Activated CD4-positive, alpha-beta T cell treated with anti-CD3 and anti-CD28 coated beads, Interleukin-10, Interleukin-2, amounts not matched to agents 100 ng/mL and 50 ng/mL, durations not matched to agents 16 hours and 8 hours (primary cell): Measurements from ENCODE around the gene LRTM2.

Experiments used
- DNase-seq: peaks from one replicate; pipeline ENCODE4 v3.0.0-alpha.2; 2020

LRTM2 gene

DNA sequence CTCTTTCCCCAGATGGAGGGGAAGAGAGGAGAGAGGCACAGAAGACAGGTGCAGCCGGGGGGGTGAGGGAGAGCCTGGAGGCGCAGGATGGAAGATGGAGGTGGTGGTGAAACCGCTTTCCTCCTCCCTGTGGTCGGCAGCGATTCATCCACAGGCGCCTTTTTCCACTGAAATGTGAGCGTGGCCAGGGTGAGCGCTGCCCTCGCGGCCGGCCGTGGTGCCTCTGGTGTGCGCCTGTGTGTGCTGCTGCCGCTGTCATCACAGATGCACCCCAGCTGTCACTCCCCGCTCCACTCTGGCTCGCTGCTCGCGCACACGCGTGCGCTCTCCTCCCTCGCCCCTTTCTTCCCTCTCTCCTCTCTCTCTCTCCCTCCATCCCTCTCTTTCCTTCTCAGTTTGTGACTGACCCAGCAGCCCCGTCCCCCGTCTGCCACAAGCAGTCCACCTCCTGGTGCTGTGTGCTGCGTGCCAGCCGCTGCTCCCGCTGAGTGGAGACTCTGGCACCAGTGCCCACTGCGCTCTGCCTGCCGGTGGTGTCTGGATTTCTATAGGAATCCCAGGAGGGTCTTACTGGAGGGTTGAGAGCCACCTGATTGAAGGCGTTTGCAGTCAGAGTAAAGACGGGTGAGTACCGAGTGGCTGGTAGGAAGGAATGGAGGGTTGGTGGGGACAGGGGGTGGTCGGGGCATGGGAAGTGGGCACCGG is at the start of gene LRTM2:
LRTM2 (plus strand) TSS at position 375 of the 705 bp plus-strand sequence. CDS start 7,584 bp downstream, outside the sequence.
- DNase-seq: no peak

DNA sequence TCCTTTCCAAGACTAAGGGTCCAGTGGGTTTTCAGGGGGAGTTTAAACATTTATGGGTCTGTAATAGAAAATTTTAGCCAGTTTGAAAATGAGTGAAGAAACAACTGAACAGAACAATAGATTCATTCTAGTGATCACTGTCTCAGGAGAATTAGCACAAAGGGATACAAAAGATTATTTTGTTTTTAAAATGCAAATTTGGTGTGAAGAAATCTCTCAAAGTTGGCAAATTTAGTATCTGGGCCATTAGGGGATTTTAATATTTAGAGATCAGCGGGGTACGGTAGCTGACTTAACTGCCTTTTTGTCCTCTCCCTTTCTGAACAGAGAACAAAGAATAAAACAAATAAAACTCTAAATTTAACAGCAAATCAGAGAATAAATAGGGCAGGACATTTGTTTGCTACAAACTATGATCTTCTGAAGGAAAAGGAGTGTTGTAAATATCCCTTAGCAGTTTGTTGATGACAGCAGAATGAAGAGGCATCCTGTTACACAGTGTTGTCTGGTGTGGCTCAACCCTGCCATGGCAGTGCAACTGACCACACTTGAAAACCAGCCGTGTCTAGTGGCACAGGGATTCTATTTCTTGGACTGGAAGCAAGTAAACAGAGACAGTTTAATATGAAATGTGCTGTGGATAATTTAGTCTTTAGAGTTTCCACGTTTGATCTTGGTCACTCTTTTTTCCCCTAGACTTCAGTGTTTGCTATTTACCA is 46.3 kb upstream of the LRTM2 start:
- no peak for DNase-seq

DNA sequence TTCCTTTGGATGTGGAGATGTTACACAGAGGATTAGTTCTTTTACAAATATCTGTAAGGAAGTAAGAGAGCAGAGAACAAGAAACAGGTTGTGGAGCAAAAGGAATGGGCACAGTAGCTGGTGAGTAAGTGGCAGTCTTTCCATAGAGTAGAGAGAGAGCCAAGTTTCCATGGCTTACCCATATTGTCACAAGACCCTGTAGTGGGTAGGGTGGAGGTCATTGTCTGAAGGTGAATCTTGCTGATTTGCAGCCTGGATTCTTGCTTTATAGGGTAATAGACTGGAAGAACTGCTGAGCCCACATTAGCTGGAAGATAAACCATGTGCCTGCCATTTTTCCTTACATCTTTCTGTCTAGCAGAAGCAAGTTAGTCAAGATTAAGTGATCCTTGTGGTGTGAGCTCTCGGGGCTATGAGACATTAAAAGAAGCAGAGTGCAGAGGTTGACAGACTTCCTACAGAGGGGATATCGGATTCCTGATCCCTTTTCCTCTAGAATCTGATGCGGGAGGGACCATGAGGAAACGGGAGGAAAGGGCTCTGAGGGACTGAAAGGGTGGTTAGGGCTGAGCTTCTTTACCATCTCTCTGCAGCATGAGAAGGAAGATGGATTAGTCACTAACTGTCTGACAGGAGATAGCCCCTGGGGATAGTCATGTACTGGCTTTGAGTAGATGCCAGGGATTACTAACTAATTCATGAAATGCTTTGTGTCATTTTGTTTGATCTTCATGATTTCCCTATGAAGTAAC is 44.0 kb upstream of the LRTM2 start:
- no peak for DNase-seq

DNA sequence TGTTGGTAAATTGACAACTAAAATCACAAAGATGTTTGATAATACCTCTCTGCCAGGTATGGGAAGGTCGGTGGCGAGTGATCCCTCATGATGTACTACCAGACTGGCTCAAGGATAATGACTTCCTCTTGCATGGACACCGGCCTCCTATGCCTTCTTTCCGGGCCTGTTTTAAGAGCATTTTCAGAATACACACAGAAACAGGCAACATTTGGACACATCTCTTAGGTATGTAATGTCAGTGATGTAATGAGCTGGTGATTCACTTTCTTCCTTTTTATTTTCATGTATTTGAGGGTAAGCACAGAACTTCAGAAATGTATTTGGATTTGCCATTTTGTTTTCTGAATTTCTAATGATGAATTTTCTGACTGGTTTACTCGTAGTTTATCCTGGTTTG is 42.6 kb upstream of the LRTM2 start:
- DNase-seq: no peak

DNA sequence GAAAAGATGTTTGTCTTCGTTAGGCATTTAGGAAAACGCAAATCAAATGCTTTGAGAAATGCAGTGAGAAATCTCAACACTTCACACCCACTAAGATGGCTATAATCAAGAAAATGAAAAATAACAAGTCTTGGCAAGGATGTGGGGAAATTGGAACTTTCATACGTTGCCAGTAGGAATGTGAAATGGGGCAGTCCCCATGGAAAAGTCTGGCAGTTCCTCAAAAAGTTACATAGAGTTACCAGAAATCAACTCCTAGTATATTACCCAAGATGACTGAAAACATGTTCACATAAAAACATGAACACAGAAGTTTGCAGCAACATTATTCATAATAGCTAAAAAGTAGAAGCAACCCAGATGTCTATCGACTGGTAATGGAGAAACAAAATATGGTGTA is 41.5 kb upstream of the LRTM2 start:
- no peak for DNase-seq

DNA sequence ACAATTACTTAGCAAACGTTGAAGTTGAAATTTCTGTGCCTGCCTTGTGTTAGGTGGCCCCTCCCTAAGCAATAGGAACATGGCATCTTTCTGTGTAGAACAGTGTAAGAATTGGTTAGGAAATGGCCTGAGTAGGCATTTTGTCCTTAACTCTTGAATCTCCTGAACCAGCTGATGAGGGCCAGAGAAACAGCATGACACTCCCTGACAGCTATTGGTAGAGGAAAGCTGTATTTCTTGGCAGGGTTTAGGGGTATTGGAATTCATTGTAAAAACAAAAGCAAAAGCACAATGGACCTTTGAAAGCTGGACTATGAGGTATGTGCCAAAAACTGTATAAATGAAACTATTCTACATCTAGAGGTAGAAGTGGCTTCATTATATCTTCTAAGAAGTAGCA is 40.6 kb upstream of the LRTM2 start:
- DNase-seq: no peak

DNA sequence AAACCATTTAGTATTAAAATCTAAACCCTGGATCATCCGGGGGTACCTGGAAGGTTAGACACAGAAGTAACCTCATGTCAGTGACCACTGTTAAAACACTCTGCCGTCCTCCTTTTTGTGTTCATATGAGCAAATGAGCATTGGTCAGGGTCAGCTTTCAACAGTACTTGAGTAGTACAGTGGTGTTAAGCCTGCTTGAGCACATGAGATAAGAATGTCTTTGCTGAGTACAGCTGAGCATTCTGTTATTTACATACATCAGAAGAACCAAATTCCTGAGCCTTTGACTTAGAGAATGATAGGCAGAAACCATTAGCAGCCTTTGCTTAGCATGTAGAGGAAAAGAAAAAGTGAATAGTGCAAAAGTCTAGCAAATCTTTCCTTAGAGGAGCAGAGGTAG is 38.6 kb upstream of the LRTM2 start:
- no peak for DNase-seq

DNA sequence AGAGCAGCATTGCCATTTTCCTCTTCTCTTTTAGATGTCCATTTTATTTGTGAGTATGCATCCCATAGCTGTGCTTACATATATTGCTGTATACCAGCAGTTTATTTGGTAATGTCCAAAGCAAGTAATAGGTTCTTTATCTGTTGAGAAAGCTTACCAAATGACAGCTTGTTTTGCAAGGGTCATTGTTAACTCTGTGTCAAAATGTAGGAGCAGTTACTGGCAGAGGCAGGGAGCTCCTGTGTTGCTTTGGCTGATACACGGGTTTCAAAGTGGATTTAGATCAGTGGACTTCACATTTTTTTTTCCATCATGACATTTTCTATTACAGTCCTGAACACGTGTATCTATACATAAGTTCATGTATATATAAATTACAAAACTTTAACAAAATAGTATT is 38.1 kb upstream of the LRTM2 start:
- DNase-seq: no peak

DNA sequence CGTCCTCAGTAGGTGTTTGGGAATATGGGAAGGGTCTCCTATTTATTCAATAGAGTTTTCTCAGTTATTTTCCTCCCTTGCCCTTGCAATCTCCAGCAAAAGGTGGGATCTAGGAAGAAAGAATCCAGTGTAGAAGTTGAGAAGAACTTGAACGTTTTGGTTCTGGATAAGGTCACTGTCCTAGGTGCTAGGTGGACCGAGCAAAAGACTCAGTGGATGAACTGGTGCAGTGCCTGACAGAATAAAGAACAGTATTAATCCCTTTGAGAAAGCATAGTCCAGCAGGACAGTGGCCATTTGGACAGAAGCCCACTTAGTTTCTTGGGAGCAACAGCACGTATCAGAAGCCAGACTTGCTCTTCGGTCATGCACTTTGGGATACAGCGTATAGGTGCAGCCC is 32.7 kb upstream of the LRTM2 start:
- no peak for DNase-seq

DNA sequence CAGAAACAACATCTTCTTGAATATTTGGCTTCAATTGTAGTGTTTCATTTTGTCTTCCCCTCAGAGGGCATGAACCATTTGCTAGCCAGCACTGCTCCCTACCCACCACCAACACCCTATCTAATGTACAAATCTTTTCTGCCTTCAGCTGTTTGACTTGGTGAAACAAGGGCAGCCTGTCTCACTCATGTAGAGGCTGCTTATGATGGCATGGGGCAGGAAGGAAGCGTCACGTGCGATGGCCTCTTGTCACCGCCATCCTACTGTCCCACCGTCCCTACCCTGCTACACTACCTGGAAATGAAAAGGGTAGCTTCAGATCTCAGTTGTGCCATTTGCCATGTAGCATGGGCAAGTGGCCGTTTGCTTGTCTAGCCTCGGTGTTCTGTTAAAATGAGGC is 29.9 kb upstream of the LRTM2 start:
- no peak for DNase-seq

DNA sequence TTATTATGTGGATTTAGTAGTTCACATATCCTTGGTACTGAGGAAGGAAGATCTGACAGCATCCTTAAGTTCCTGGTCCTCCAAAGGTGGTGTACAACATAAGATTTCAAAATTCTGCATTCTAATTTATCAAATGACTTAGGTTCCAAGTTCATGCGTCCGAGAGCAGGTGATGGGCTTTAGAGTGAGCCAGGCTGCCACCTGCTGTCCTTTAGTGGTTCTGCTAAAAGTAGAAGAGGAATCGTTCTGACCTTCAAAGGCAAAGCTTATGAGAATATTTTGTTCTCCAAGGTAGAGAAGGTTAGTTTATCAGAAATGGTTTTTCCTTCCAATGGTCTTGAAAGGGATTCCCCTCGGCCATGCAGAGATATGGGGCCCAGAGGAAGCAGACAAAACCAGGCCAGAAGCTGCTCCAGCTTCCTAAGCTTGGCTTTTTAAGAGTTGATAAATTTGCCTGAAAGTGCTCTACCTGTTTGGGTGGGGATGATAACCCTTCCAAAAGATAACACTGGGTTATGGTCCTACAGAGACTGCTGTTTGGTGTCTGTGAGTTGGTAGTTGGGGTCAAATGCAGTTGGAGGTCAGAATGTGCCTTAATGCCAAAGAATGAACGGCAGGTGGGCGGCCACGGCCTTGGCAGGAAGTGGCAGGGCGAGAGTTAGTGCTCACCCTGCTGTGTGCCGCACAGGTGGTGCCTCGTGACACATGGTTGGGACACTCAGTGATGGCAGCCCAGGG is 29.1 kb upstream of the LRTM2 start:
- DNase-seq: peak; percentile 68

DNA sequence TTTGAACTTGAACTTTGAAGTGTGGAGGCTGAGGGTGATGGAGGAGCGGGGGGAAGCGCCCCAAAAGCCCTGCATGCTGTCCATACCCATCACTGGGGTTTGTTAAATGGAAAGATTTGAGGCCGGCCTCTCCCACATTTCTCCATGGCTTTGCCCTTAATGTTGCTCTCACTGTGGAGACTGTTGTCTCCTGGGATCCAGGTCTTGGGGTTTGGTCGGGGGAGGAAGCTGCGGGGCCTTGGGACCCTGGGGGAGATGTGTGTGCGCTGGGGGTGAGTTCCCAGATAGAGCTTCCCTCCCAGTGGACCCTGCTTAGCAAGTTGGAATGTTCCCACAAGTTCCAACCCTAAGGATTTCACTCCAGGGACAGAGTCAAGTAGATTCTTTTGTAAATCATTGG is 28.0 kb upstream of the LRTM2 start:
- DNase-seq: no peak

DNA sequence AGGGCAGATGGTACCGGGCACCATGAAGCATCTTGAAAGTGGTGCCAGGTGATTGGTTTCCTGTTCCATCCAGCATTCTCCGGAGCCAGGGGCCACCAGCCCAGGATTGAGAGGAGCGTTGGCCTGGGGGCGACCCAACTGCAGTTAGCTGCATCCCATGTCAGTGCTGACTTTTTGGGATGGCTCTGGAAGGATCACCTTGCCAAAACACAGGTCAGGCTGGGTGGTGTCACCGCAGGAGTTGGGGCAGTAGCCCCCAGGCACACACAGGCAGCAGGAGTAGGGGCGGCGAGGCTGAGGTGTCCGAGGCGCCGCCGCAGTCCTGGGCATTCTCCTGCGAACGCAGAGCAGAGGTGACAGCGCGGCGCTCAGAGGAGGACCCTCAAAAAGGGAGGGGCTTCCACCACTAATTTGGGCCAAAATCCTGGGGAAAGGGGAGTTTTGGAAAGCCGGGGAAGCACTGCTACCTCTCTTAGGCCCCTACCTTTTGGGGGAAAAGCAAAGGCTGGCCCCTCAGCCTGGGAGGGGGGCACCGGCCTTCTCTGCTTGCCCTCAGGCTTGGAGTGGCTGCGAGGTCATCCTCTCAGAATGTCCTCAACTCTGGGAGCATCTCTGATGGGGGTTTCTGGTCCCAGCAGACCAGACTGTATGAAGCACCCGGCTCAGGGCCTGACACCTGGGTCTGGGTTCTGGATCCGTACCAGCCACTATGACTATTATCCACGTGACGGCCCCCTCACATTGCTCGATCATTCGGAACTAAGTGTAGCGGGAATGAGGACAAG is 26.7 kb upstream of the LRTM2 start:
- DNase-seq: no peak

DNA sequence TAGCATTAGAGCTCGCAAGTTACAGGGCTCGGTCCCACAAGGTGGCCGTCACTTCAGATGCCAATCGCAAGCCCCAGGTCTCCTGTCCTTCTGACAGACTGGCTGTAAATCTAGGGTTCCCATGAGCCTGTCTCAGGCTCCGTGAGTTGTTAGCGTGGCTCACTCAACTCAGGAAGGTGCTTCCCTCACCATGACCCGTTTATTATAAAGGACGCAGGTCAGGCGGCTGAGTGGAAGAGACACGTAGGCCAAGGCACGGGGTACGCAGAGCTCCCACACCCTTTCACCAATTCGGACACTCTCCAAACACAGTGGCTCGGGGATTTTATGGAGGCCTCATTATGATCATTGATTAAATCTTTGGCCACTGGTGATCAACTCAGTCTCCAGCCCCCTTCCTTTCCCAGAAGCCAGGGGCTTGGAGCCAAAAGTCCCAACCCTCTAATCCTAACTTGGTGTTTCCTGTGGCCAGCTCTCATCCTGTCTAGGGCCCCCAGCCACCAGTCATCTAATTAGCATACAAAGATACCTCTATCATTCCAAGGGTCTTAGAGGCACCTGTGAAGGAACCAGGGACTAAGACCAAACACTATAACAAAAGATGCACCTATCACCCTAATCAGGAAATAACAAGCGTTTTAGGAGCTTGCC is 25.8 kb upstream of the LRTM2 start:
- DNase-seq: no peak

DNA sequence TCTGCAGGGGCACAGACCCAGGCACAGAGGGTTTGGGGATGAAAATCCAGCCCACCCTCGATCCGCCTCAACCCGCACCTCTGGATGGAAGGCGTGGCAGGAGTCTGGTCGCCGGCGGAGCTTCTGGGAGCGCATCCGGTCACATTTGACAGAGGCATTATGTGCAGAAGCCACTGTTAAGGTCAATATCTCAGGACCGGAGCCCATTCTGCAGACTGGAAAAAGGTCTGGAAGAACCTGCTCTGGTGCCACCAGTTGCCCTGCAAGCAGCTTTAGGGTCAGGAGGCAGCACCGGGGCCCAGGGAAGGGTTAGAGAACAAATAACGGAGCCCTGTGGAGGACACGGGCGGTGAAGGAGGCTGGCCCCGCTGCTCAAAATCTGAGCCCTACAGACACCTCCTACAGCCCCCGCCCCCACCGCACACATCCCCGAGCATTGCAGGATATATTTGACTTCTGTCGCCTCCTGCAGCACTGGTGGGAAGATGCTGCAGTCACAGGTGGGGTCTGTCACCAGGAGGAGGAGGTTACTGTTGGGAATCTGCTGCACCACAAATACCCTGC is 25.1 kb upstream of the LRTM2 start:
- no peak for DNase-seq

DNA sequence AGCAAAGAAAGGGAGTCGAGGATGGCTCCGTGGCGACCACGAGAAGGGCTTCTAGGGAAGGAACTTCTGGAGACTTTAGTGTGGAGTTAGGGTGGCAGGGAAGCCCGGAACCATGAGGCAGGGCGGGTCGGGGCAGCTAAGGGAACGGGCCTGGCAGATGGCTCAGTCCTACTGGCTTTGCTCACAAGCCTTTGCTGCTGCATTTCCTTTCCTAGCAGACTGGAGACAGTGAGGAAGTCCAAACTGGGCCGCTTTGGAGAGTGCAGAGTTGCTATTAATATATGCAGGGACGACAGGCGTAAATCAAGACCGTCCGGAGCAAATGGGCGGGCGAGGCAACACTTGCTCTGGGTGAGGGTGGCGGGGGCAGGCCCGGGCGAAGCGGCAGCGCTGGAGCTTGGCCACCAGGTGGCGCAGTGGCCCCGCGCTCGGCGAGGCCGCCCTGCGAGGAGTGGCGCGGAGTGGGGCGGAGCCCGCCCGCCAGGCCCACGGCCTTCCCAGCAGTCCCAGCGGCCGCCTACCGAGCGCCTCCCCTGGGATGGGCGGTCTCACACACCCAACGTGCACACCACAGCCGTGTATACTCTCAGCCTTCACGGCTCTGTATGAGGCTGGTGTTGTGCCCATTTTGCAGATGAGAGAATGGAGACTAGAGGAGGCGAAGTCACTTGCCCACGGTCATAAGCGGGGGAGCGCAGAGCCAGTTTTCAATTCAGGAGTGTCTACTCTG is 24.4 kb upstream of the LRTM2 start:
- DNase-seq: peak; percentile 98

DNA sequence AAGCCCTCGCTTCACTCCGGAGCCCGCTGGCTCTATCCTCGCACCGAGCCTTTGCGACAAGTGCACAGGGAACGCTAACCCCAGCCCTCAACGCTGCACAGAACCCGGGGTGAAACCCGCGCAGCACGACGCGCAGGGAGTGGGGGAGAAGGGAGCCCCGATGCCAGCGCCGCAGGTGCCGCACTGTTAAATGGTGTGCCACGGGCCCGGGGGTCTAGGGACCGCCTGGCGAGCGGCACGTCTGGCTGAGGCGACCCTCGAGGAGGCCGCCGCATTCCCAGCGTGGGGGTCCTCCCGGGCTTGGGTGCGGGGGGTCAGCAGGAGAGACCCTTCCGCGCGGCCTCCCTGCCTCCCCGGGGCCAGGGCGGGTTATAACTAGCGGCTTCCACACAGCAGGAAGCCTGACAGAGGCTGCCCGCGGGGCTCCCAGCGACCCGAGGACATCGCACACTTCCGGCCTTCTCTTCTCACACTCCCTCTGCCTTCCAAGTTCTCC is 23.8 kb upstream of the LRTM2 start:
- DNase-seq: peak; percentile 57

DNA sequence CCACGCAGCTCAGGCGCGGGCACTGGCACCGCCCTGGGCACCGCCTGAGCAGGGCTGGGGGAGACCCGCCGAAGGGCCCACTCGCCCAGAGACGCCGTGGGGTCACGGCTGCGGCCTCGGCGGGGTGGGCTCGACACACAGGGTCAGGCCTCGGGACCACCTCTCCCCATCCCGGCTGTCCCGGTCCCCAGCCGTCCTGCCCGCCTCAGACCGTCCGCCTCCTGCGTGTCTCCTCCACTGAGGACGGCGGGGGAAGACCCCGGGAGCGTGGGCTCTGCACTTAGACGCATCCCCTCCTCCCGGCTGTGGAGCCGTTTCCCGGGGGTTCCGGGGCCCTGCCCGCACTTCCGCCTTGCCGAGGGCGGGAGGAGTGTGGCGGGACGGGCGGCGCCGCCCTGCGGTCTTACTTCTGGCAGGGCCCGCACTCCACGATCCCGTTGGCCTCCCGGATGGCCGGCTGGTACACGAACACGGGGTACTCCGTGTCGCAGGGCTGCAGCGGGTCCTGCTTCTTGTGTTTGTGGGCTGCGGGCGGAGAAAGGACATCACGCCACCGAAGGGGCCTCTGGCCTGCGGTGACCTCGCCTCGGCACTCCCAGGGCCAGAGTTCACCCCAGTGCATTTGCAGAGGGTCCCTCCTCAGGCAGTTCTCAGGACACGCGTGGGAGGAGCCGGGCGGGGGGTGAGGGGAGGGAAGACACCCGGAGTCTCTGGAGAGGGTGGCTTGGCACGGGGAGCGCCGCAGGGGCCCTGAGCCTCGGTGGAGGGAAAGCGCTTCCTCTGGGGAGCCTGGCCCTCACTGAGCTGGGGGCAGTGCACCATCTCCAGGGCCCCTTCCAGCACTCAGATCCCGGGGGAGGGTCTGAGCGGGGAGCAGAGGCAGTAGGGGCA is 23.1 kb upstream of the LRTM2 start:
- DNase-seq: peak; percentile 72

DNA sequence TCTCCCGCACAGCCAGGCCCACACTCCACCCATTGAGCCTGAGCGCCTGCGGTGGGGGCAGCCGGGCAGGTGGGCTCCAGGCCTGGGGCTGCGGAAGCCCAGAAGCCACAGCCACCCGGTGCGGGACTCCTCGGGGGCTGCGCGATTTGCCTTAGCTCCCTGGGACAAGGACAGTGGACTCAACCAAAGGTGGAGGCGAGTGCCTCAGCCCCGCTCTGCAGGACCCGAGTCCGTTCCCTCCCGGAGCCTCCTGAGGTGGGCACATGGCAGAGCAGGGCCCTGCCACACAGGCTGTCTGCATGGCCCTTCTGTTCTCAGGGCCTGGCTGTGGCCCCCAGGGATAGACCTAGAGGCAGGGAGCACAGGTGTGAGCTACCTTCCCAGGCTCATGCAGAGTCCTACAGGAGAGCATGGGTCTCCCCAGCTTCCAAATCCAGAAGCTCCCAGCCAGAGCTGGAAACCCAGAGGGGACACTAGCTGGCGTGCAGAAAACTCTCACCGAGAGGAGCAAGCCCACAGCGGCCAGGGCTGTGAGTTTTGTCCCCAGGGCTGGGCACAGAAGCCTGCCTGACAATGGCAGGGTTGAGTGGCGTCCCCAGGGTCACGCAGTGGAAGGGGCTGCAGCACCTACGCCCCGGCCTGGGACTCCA is 22.2 kb upstream of the LRTM2 start:
- no peak for DNase-seq
